GM19324 (cell line): ENCODE measurements around the gene CSH2.

ENCODE experiments used
- ATAC-seq: cut with Tn5 transposase; IDR thresholded peaks from one replicate; pipeline ENCODE4 v1.9.1; 2021; ENCODE audit warnings: mild to moderate bottlenecking, moderate library complexity; ENCODE audit not compliant: unreplicated experiment, low FRiP score

CSH2 gene

GRCh38 chr17:63837480-63837879 is 36.0 kb downstream of the CSH2 start:
- ATAC-seq = no peak

DNA sequence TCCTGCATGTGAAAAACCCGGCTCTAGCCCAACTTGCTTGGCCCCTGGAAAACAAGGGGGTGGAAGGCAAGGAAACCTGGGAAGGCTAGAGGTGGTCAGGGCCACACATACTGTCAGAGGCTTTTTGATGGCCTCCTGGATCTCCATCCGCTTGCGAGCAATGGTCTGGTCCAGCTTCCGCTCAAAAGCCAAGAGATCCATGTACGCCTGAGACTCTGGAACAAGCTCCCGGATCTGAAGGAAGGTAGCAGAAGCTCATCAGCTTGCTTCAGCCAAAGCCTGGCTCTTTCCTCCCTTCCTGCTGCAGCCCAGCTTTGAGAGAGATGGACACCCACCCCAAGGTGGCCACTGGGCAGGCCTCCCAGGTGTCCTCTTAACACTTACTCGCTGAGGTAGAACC is 36.7 kb downstream of the CSH2 start:
- no peak for ATAC-seq

DNA sequence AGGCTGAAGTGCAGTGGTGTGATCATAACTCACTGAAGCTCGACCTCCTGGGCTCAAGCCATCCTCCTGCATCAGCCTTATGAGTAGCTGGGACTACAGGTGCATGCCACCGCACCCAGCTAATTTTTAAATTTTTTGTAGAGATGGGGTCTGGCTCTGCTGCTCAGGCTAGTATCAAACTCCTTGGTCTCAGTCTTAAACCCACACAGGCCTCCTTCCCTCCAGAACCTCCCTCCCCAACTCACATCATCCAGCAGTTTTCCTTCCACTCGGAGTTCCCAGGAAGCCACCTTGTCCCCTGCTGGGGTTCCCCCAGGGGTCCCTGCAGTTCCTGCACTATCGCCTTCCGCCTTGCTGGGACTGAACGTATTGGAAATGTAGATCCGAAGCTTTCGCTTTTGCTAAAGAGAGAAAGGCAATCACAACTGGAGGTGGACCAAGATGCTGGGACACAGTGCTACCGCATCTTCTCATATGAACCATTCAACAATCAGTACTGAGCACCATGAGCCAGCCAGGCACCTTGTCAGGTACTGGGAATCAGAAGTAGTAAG is 38.2 kb downstream of the CSH2 start:
- no peak for ATAC-seq

DNA sequence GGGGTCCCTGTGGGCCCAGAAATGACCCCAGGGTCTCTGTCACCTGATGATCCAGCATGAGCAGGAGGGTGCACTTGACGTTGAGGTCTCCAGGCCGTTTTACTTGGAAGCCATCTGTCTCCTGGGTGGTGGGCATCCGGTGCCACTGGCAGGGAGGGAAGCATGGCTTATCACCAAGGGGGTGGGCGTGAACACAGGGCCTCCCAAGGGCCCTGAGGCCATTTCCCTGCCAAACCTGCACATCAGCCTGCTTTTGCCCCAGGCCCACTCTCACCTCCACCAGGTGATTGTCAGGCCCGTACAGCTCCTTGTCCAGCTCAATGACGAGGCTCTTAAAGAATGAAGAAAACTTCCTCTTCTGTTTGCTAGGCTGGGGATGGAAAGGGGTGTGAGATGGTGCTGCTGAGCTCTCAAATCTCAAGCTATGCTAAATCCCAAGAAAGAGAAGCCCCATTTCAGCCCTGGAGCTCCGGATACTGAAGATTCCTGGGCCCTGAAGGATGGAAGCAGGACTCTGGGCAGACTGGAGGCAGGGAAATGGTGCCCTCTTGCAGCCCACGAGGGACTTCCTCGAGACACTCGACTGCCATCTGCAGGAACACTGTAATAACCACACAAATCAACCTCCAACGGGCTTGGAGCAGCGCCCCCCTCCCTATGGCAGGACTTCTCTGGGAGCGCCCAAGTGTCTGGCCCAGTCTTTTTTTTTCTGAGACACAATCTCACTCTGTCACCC is 38.9 kb downstream of the CSH2 start:
- no peak for ATAC-seq

DNA sequence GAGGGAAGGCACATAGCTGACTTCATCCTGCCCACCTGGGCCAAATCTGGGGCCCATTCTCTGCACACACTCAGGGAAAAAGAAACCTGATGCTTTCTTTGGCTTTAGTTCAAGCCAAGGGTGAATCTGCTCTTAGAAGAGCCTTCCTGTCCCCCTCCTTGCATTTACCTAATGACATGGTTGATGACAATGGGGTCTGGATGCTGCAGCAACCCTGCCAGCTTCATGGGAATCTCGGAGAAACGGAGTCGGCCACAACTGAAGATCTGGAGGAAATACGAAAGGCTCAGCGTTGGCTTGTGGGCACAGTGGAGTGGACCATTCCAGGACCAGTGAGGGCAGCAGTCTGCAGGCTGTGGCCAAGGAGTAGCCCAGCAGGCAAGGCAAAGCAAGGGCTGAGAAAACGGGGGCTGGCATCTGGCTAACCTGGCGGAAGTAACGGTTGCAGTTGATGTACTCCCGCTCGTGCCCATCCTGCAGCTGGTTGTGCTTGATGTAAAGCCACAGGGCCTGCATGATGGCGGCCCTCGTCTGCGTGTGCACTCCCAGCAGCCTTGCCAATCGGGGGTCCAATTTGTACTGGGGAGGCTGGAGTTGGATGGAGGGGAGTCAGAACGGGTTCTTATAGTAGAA is 39.6 kb downstream of the CSH2 start:
- ATAC-seq = no peak

- no peak for ATAC-seq
Measured at GRCh38 chr17:63833026-63833740, 40.3 kb downstream of the CSH2 start.

GRCh38 chr17:63832455-63832854 is 41.0 kb downstream of the CSH2 start:
- ATAC-seq = no peak

DNA sequence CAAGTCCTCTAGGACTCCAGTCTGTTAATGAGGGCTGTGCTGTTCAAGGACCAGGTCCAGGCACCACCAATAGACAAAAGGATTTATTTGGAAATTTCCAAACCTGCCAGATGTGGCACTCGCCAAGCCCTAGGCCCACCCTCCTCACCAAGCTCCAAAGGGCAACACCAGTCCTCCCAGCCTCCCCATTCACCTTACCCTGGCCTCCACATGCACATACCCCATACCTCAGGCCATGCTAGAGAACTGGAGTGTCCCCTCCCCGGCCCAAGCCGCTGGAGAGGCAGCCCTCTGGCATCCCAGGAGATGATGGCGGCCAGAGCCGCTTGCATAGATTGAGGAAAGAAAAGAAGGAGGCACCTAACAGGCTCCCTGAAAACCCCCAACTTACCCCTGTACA is 41.5 kb downstream of the CSH2 start:
- ATAC-seq = no peak

- ATAC-seq = no peak
Measured at GRCh38 chr17:63831505-63831904, 42.0 kb downstream of the CSH2 start.

DNA sequence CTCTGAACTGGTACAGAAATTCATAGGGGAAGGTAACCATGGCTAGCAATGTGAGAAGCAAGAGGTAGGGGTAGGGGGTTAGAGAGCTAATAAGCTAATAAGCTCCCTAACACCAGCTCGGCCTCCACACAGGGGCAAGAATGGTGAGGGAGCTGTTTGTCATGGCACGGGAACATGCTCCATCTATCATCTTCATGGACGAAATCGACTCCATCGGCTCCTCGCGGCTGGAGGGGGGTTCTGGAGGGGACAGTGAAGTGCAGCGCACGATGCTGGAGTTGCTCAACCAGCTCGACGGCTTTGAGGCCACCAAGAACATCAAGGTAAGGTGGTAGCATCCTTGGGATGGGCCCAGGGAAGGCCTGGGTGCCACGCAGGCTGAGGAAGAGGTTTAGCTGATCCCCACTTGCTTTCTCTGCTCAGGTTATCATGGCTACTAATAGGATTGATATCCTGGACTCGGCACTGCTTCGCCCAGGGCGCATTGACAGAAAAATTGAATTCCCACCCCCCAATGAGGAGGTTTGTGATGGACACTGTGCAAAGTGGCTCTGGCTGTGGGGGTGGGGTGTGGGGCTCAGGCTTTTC is 42.5 kb downstream of the CSH2 start:
- ATAC-seq = no peak

DNA sequence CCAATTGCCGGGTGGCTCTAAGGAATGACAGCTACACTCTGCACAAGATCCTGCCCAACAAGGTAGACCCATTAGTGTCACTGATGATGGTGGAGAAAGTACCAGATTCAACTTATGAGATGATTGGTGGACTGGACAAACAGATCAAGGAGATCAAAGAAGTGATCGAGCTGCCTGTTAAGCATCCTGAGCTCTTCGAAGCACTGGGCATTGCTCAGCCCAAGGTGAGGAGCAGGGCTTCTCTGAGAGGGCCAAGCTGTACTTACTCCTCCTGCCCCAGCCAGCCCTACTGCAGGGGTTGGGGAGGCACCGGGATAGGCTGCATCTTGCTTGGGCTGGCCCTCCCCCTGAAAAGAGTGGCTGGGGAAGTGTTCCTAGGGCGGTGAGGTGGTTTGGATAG is 43.2 kb downstream of the CSH2 start:
- no peak for ATAC-seq

GRCh38 chr17:63828936-63829335 is 44.5 kb downstream of the CSH2 start:
- ATAC-seq = no peak

DNA sequence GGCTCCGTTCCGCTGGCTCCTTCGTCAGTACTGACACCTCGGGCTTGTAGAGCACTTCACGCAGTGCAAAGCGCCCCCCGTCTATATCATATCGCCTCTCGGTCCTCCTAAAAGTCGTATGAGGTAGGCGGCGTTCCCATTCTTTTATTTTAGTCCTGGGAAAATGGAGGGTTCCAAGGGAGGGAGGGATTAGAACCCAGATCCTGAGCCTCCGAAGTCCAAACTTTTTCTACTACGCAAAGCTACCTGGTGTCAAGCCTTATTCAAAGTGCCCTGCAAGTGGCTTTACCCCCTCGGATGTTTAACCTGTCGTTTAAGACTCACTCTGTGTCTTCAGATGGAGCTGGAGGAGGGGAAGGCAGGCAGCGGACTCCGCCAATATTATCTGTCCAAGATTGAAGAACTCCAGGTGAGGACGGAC is 45.7 kb downstream of the CSH2 start:
- ATAC-seq = no peak

DNA sequence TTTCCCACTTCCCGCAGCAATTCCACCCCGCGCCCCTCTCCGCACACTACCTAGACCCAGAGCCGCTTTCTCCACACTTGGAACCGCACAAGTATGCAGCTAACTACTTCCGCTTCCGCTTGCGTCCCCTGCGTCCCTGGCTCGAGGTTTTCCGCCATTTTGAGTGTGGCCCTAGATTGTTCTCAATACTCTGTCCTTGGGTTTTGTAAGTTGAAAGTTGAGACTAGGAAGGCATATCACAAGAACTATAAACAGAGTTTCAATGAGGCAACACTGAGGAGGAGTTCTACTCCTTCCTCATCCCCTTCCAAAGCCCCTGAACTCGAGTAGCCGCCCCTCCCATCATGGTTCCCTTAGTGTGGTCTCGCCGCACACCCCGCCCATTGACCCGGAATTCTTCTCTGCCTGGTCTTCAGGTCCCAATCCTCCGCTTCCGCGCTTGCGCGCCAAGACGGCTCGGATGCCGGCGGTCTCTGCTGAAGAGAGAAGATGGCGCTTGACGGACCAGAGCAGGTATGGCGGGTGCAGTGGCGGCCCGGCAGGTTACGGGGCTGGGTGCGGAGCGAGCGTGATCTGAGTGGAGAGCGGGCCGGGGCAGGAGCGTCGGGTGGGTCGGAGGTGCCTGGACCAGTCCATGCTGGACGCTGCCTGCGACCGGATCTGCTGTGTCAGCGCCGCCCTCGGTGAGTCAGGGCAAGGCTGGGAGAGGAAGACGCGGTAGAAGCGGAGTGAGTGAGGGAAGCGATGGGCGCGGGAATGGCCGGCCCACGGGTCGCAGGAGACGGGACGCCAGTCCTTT is 46.3 kb downstream of the CSH2 start, which contains the start of the genes FTSJ3 and PSMC5:
FTSJ3 (minus strand) TSS at position 662 of the 799 bp plus-strand sequence. CDS start 761 bp downstream, outside the sequence.
PSMC5 (plus strand) TSS at position 430 of the 799 bp plus-strand sequence; CDS start at position 490, 60 bp downstream.
- ATAC-seq = peak; percentile 93

- no peak for ATAC-seq
Measured at GRCh38 chr17:63826468-63827001, 46.9 kb downstream of the CSH2 start.

- no peak for ATAC-seq
Measured at GRCh38 chr17:63824362-63824761, 49.1 kb downstream of the CSH2 start.

- no peak for ATAC-seq
Measured at GRCh38 chr17:63823659-63824331, 49.7 kb downstream of the CSH2 start.

GRCh38 chr17:63822537-63822936 is 50.9 kb downstream of the CSH2 start:
- ATAC-seq = no peak
